Mesangial cell (primary cell): ENCODE results near the gene ZNF582. TPM values are rescaled to one million over a fixed set of nuclear protein-coding genes. Genes with fewer than 3 reads are reported as not detected.

Experiments used
- total RNA-seq: library from RNA; depleted of rRNA; stranded (reverse); fragments of >200 nt; gene quantifications from 2 replicates; pipeline ENCODE4 v1.2.3, GENCODE V29; 2015

ZNF582 gene
- 2.0 and 6.1 TPM in 2 replicates for total RNA-seq

DNA sequence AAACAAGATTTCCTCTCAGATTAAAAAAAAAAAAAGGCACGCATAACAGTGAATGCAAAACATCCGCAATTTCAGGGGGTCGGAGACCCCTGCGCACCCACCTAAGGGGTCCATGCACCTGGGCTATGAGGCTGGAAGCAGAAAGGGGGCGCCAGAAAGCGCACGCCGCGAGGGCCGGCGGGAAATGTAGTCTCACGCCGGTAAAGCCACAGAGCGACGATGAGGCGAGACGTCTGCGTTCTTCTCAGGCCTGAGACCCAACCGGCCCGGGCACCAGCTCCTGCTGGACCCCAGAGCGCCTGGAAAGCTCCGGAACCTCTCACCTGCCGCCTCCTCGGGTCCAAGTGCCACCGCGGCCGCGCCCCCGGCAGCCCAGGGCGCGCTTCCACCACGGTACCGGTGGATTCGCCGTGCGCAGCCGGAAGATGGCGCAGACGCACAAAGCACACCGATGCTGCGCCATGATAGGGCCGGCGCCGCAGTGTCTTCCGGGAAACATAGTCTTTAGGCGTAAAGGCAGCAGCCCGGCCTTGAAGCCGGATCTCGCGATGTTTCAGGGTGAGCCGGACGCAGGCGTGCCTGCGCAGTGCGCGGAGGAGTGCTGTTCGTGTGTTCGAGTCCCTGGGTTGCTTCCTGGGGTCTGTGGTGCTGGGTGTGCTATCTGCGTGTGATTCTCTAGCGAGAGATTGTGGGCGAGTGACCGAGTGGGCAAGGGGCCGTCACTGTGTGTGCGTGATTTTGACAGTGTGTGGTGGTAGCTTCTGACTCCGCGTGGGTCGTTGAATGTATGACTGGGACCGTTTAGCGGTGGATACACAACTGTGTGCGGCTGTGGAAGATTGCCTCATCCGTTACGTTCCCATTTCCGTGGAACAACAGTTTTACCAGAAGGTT lies at the start of gene ZNF582:
ZNF582 (minus strand) TSS at position 416 of the 894 bp plus-strand sequence. CDS start 1,782 bp downstream, outside the sequence.

DNA sequence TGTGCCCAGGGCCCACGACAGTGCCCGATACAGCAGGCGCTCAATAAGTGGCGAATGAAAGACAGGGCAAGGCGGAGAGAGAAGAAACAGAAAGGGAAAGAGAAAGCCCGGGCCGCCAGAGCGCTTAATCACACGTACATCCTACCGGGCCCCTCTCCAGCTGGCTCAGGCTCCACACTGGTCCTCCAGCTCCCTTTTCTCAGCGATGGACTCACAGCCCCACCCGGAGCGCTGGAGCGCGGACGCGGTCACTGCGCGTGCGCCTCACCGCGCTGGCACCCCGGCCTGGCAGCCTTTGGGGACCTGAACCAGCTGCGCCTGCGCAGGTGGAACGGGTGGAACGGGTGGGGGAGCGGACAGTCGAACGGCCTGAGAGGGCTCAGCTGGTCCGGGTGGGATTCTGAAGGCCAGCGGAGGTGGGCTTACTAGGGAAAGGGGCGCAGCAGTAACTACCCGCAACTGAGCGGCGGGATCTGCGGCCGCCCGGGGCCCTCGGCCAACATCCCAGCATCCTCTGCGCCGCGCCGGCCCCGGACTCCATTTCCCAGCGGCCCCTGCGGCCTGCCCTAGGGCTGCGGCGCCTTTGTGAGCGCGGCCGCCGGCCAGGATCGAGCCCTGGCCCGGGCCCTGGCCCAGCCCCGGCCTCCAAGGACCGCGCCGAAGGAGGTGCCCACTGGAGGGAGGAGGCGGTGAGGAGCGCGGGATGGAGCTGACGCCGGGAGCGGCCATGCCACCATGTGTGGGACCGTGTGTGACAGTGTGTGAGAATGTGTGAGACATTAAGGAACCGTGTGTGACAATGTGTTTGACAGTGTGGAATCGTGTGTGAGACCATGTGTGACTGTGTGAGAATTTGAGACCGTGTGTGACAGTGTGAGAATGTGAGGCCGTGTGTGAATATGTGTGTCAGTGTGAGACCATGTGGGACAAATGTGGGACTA lies 10.7 kb upstream of the ZNF582 start, which contains the start of gene ZNF583:
ZNF583 (plus strand) TSS at position 569 of the 941 bp plus-strand sequence. CDS start 2,783 bp downstream, outside the sequence.

Other genes starting within 250 kb of the ZNF582 start
- not detected in 2 replicates for gene GALP, start 217.5 kb downstream of the ZNF582 start, total RNA-seq
- gene ZSCAN5B, start 195.8 kb downstream of the ZNF582 start, total RNA-seq: not detected in 2 replicates
- gene ZSCAN5C, start 191.3 kb downstream of the ZNF582 start, total RNA-seq: not detected in 2 replicates
- not detected in 2 replicates for gene EDDM13, start 120.8 kb downstream of the ZNF582 start, total RNA-seq
- 2.0 and 2.8 TPM in 2 replicates for gene ZSCAN5A, start 78.7 kb downstream of the ZNF582 start, total RNA-seq
- 3.9 and 4.2 TPM in 2 replicates for gene ZNF583, start 10.8 kb upstream of the ZNF582 start, total RNA-seq
- gene ZNF667, start 83.8 kb upstream of the ZNF582 start, total RNA-seq: 0.65 and 2.5 TPM in 2 replicates
- gene ZNF471, start 114.3 kb upstream of the ZNF582 start, total RNA-seq: 0.49 and 1.9 TPM in 2 replicates
- 2.1 and 4.3 TPM in 2 replicates for gene ZFP28, start 145.4 kb upstream of the ZNF582 start, total RNA-seq
- gene ZNF470, start 173.9 kb upstream of the ZNF582 start, total RNA-seq: 0.65 and 1.5 TPM in 2 replicates
- 6.8 and 11.2 TPM in 2 replicates for gene ZNF71, start 201.8 kb upstream of the ZNF582 start, total RNA-seq
- 0.13 and 0.16 TPM in 2 replicates for gene SMIM17, start 249.6 kb upstream of the ZNF582 start, total RNA-seq